Endothelial cell of umbilical vein (primary cell): ENCODE results near the gene ZNF835.

Experiments used
- EZH2 ChIP-seq: IDR thresholded peaks from 2 replicates; pipeline ENCODE4 v1.6.1; 2012; ENCODE audit warnings: borderline replicate concordance, low read depth, mild to moderate bottlenecking, moderate library complexity, low read length, inconsistent platforms; ENCODE audit not compliant: severe bottlenecking
- FOS ChIP-seq: IDR thresholded peaks from 2 replicates; pipeline ENCODE4 v1.6.1; 2011; ENCODE audit warnings: mild to moderate bottlenecking, low read length, moderate library complexity, borderline replicate concordance; ENCODE audit not compliant: insufficient read depth
- MYC ChIP-seq: IDR thresholded peaks from one replicate; pipeline ENCODE4 v1.6.1; 2011; ENCODE audit warnings: mild to moderate bottlenecking, low read depth, low read length
- POLR2AphosphoS5 ChIP-seq: IDR thresholded peaks from 2 replicates; pipeline ENCODE4 v1.6.1; 2012; ENCODE audit warnings: low read depth, mild to moderate bottlenecking, control low read depth, low read length, moderate library complexity; ENCODE audit not compliant: insufficient read depth
- TF ChIP-seq, protein P1 (sequence below), 2 donors: IDR thresholded peaks; 1 replicate in 1 of 2; 2 replicates in 1 of 2; pipeline ENCODE4 v1.5.1; 2011; ENCODE audit warnings: low read length in 2 of 2, mild to moderate bottlenecking in 2 of 2, moderate library complexity in 2 of 2, control low read depth in 1 of 2, inconsistent platforms in 1 of 2, low read depth in 1 of 2; ENCODE audit not compliant: insufficient read depth in 1 of 2; ENCODE audit errors: extremely low read depth in 1 of 2
- TF ChIP-seq, protein P2 (sequence below): IDR thresholded peaks from 2 replicates; pipeline ENCODE4 v1.6.1; 2011; ENCODE audit not compliant: insufficient read depth, insufficient read length

DNA sequence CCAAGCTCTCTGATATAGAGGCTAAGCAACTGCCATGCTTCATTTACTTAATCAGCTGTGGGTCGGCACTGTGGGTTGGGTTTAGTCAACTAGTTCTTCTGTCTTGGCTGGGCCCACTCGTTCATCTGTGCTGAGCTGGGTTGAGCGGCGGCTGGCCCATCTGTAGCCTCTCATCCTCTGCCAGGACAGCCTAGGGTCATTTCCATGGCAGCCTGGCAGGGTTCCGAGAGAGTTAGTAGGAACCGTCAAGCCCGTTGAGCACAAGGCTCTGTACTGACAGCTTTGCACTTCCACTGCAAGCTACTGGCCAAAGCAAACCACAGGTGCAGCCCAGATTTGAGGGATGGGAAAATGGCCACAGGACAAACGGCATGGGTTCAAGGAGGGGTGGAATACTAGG, 6.6 kb upstream of the ZNF835 start:
- TF ChIP-seq, protein P1, sequence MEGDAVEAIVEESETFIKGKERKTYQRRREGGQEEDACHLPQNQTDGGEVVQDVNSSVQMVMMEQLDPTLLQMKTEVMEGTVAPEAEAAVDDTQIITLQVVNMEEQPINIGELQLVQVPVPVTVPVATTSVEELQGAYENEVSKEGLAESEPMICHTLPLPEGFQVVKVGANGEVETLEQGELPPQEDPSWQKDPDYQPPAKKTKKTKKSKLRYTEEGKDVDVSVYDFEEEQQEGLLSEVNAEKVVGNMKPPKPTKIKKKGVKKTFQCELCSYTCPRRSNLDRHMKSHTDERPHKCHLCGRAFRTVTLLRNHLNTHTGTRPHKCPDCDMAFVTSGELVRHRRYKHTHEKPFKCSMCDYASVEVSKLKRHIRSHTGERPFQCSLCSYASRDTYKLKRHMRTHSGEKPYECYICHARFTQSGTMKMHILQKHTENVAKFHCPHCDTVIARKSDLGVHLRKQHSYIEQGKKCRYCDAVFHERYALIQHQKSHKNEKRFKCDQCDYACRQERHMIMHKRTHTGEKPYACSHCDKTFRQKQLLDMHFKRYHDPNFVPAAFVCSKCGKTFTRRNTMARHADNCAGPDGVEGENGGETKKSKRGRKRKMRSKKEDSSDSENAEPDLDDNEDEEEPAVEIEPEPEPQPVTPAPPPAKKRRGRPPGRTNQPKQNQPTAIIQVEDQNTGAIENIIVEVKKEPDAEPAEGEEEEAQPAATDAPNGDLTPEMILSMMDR (IDR thresholded peaks at IDR 0.05; ENCODE audit: extremely low read depth in 1 of 2, insufficient read depth in 1 of 2, low read depth in 1 of 2, low read length in 2 of 2) = no peak
- no peak for TF ChIP-seq POLR2AphosphoS5
- TF ChIP-seq MYC = no peak
- TF ChIP-seq, protein P2, sequence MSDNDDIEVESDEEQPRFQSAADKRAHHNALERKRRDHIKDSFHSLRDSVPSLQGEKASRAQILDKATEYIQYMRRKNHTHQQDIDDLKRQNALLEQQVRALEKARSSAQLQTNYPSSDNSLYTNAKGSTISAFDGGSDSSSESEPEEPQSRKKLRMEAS = no peak
- no peak for TF ChIP-seq FOS
- TF ChIP-seq EZH2 = no peak
